ENCODE results near the gene MYO18B. TPM values are rescaled to one million over a fixed set of nuclear protein-coding genes. Genes with fewer than 3 reads are reported as not detected.

MYO18B gene
- total and polyA plus RNA-seq, 9 donors = 0.02 to 0.23 (median 0.10) TPM; not detected in 5

DNA sequence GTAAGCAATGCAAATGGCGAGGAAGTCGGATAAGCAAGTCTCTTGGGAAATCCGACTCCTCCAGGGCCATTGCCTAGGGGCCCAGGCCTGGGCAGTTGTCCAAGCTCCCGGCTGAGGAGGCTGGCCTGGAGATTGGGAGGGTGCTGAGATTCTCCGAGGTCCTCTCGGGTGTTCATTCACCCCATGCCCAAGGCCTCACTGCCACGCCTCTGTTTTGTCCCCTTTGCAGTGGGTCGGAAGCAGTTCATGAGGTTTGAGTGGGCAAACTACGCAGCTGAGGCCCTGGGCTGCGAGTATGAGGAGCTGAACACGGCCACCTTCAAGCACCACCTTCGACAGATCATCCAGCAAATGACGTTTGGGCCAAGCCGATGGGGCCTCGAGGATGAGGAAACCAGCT, 81.3 kb downstream of the MYO18B start:
- intact Hi-C loops (cut with DNase I) = no loop called here
- WGBS, 3 donors = 62 to 79% (median 67%) methylated on average over 15 of the region's 15 CpGs
- Histone ChIP-seq H3K27me3 (no peaks in the 10 kb centered on the region), H3K9me3 (no peaks in the 10 kb centered on the region), H3K4me3 (no peak overlapping the region), H3K27ac (no peak overlapping the region), H3K4me1 (ENCODE audit: insufficient read depth) (no peaks in the 10 kb centered on the region), H3K36me3 (no peaks in the 10 kb centered on the region)
- no peak for DNase-seq
- TF ChIP-seq, protein P1, sequence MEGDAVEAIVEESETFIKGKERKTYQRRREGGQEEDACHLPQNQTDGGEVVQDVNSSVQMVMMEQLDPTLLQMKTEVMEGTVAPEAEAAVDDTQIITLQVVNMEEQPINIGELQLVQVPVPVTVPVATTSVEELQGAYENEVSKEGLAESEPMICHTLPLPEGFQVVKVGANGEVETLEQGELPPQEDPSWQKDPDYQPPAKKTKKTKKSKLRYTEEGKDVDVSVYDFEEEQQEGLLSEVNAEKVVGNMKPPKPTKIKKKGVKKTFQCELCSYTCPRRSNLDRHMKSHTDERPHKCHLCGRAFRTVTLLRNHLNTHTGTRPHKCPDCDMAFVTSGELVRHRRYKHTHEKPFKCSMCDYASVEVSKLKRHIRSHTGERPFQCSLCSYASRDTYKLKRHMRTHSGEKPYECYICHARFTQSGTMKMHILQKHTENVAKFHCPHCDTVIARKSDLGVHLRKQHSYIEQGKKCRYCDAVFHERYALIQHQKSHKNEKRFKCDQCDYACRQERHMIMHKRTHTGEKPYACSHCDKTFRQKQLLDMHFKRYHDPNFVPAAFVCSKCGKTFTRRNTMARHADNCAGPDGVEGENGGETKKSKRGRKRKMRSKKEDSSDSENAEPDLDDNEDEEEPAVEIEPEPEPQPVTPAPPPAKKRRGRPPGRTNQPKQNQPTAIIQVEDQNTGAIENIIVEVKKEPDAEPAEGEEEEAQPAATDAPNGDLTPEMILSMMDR (IDR thresholded peaks at IDR 0.05) = no peak
- TF ChIP-seq EP300 (IDR thresholded peaks at IDR 0.05) (no peak), POLR2A (IDR thresholded peaks at IDR 0.05) (no peak)

DNA sequence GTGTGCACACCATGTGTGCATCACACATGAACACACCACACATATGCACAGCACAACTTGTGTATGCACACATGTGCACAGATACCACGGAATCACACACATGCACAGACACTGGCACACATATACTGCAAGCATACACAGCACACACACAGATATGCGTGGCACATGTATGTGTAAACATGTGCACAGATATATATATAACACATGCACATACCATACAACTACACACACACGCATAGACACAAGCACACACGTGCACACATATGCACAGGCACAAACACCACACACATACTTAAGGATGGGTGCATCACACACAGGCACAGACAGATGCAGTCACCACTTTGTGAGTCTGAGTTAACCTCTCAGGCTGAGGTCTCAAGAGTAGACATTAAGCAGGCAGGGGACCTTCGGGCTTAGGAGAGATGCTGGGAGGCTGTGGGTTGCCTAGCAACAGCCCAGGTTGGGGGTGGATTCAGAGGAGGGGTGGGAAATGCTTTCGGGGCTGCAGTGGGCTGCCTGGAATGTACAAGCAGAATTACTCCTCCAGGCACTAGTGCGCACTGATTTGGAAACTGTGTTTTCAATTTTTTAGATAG, 82.9 kb downstream of the MYO18B start:
- H3K27ac ChIP-seq = no peak overlapping the region
- no peaks in the 10 kb centered on the region for H3K9me3 ChIP-seq
- 47 to 52% (median 47%) methylated on average over 7 of the region's 7 CpGs for WGBS, 3 donors

DNA sequence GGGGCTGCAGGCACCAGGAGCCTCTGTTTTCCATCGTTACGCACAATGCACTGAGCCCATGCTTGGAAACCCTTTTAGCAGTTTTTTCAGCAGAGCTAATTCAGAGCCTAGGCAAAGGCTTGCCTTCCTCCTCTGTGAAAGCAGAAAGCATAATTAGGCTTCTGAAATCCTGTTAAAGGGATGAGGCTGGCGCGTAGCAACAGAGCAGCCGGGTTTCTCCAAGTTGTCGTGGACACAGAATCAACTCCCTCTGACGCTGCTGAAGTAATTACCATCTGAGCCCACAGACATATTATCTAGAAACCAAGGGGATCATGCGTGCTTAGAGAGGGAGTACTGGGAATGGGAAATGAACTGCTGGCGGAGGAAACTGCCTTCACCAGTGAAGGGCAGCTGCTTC, 85.4 kb downstream of the MYO18B start:
- Histone ChIP-seq H3K4me1 (ENCODE audit: insufficient read depth) (no peaks in the 10 kb centered on the region), H3K9me3 (no peaks in the 10 kb centered on the region), H3K27me3 (no peaks in the 10 kb centered on the region), H3K4me3 (no peak overlapping the region), H3K36me3 (no peaks in the 10 kb centered on the region), H3K27ac (no peak overlapping the region)
- no peak for DNase-seq
- WGBS, 3 donors = 22 to 31% (median 30%) methylated on average over 9 of the region's 9 CpGs
- intact Hi-C loops (cut with DNase I) = no loop called here
- TF ChIP-seq, protein P1 (IDR thresholded peaks at IDR 0.05) = no peak
- no peak for TF ChIP-seq EP300 (IDR thresholded peaks at IDR 0.05)
- no peak for TF ChIP-seq POLR2A (IDR thresholded peaks at IDR 0.05)

More for the DNA sequence above, 82.9 kb downstream of the MYO18B start:
- intact Hi-C loops (cut with DNase I) = no loop called here
- H3K4me3 ChIP-seq = no peak overlapping the region
- no peaks in the 10 kb centered on the region for H3K4me1 ChIP-seq (ENCODE audit: insufficient read depth)
- TF ChIP-seq POLR2A (IDR thresholded peaks at IDR 0.05) (no peak), EP300 (IDR thresholded peaks at IDR 0.05) (no peak)
- TF ChIP-seq, protein P1 (IDR thresholded peaks at IDR 0.05) = no peak
- no peak for DNase-seq
- H3K27me3 ChIP-seq = no peaks in the 10 kb centered on the region
- no peaks in the 10 kb centered on the region for H3K36me3 ChIP-seq

DNA sequence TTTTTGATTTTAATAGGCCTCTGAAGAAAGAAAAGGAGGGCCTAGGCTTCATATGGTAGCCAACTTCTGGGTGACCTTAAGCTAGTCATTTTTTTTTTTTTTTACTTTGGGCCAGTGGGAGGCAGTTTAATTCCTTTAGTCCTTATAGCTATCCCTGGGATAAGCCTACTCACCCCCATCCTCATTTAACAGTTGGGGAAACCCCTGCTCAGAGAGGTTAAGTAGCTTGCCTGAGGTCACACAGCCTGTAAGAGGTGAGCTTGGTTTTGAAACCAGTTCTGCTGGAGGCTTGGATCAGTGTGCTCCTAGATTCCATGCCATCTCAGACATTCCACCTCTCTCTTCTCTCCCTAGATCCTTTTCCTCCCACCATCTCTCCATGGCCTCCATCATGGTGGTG, 86.4 kb downstream of the MYO18B start:
- intact Hi-C loops (cut with DNase I) = no loop called here

More for the DNA sequence above, 86.4 kb downstream of the MYO18B start:
- Histone ChIP-seq H3K4me3 (no peak overlapping the region), H3K9me3 (no peaks in the 10 kb centered on the region), H3K27me3 (no peaks in the 10 kb centered on the region), H3K36me3 (no peaks in the 10 kb centered on the region), H3K4me1 (ENCODE audit: insufficient read depth) (no peaks in the 10 kb centered on the region), H3K27ac (no peak overlapping the region)
- TF ChIP-seq POLR2A (IDR thresholded peaks at IDR 0.05) (no peak), EP300 (IDR thresholded peaks at IDR 0.05) (no peak)
- TF ChIP-seq, protein P1 (IDR thresholded peaks at IDR 0.05) = no peak
- DNase-seq = no peak

All from ovary (tissue), 9 donors.